Smooth muscle cell of trachea (primary cell): ENCODE measurements around the gene ZNF614. TPM values are rescaled to one million over a fixed set of nuclear protein-coding genes. Genes with fewer than 3 reads are reported as not detected.

Source experiments
- total RNA-seq: library from RNA; depleted of rRNA; stranded (reverse); fragments of >200 nt; gene quantifications from 2 replicates; pipeline ENCODE4 v1.2.1, GENCODE V29; 2014

Gene ZNF614
- total RNA-seq: 7.4 and 8.6 TPM in 2 replicates

DNA sequence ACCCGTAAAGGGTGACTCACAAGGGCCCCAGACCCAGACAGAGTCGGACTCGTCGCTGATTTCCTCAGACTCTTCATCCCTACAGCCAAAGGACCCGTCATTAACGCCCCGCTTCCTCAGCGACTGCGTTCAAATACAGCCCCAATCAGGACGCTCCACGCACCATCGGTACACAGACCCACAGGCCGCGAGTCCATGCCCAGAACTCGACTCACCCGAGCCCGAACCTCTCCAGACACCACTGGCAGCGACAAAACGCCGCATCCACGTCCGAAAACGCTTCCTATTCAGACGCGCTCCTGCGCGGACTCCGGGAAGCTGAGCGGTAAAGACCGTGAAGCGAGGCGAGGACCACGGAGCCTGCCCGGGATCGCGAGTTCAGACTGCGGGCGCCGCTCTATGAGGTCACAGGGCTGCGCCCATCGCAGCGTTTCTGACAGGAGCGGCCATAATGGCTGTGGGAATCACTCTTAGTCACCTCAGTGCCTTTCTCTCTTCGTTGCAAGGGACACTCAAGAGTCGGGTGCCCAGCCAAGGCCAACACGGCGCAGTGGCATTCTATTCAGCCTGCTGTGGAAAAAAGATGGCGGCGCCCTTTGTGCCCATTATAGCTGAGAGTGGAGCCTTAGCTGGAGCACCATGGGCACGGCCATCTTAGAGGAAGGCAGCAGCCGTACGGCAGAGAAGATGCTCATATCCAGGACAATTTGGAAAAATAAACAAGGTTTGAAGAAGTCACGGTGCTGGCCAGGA, at the start of gene ZNF614:
ZNF614 (minus strand) TSS at position 353 of the 753 bp plus-strand sequence. CDS start 2,634 bp downstream, outside the sequence.

DNA sequence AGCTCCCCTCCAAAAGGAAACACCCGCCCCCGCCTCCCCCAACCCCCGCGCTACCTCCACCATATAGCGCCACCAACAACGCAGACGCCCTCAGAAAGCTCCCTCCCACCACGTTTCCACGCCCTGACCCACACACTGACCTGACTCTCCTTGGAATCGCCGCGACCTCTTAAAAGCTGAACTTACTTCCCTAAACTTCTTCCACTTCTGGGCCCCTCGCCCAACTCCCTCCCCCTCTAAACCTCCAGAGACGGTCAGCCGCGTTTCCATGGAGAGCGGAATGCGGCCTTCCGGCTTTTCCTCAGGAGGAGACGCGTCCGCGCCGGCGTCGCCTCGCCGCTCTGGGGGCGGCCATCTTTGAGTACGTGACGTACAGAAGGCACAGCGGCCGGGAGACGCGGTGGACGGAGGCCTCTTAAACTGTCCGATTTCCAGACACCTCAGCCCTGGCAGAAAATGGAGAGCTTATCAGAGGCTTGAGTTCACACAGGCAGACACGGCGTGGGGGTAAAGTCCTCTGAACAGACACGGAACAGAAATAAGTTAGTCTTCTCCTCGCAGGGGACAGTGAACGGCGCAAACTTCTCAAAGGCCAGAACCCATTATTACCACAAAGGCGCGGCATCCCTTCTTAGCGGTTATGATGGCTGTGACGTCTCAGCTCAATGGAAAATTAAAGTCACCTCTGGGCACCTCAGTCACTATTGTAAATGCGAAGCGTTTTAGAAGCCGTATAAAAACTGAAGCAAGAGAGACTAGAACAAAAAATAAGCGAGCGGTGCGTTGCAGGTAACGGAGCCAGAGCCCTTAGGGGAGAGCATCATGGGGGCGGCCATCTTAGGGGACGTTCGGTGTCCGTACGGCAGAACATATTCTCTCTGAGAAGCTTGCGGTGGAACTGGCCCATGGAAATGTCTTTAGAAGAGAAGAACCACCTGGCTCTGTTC, 20.6 kb upstream of the ZNF614 start, which contains the start of gene ZNF432:
ZNF432 (minus strand) TSS at position 284 of the 947 bp plus-strand sequence. CDS start 1,970 bp downstream, outside the sequence.

DNA sequence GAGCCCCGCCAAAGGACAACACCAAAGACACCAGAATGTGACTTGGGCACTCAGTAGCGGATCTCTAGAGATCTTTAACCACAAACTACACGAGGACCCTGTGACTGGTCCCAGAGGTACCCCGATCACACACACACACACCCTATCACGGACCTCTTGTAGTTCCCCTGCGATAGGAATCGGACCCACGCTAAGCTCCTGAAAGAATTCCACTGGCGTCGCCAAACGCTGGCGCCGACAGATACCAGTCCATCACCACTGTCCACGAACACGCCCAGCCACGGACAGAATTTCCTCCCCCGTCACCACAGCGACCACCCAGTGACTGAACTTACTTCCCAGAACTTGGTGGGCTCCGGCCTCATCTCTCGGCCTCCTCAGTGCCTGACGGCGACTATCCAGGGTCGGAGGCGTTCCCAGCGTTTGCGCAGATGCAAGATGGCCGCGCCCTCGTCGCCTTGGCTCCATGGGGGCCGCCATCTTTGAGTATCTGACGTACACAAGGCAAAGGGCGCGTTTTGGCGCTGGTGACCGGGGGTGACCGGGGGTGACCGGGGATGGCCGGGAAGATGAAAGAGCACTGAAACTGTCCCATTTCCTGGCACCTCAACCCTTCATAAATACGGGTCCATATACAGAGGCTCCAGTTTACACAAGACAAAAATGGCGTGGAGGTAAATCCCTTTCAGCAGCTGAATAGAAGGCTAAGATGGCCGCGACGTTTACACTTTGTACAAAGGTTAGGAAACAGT, 20.2 kb downstream of the ZNF614 start, which contains the start of gene ZNF615:
ZNF615 (minus strand) TSS at position 406 of the 752 bp plus-strand sequence. CDS start 4,500 bp downstream, outside the sequence.

DNA sequence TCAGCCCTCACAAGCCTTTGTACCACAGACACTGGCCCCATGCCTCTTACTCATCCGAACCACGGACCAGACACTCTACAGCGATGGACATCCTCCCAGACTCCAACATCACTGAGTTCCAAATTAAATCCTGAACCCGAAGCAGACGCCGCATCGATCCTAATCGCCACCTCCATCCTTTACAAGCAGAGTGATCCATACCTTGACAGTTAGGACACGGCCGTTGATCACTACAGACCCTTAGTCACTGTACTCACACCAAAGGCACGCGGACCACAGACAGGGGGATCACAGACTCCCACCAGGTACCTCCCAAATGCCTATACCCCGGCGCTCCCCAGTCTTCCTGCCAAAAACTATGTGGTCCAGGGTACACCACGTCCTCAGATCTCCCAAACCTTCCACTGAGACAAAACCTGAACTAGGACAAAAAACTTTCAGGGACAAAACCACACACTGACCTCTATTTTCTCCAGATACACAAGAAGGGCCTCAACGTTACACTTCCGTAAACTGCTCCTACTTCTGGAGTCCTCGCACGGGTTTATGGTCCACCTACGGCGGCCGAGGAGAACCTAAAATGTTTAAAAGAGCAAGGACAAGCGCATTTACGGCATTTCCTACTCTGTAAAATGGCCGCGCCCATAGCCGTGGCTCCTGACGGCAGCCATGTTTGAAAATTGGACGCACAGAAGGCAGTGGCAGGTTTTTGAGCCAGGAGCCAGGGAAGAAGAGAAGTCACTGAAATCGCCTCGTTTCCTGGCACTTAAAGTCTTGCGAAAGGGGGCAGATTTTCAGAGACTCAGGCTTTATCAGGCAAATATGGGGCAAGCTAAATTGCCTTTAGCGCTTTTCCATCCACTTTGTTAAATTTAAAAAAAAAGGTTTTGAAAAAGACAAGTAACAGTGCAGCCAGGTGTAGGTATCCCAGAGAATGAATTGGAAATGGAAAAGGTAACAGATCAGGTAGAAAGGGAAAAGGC, 41.6 kb downstream of the ZNF614 start, which contains the start of gene ZNF350:
ZNF350 (minus strand) TSS at position 532 of the 983 bp plus-strand sequence. CDS start 12,480 bp downstream, outside the sequence.

Other genes with a start within 250 kb of the ZNF614 start
- not detected in 2 replicates for gene FPR3, start 233.2 kb downstream of the ZNF614 start, total RNA-seq
- gene ZNF577, start 140.4 kb downstream of the ZNF614 start, total RNA-seq: 7.9 and 8.3 TPM in 2 replicates
- gene ZNF649, start 123.4 kb downstream of the ZNF614 start, total RNA-seq: 3.8 and 4.8 TPM in 2 replicates
- gene ZNF613, start 100.9 kb downstream of the ZNF614 start, total RNA-seq: 5.5 and 8.8 TPM in 2 replicates
- gene ZNF350, start 41.5 kb downstream of the ZNF614 start, total RNA-seq: 12.2 and 17.0 TPM in 2 replicates
- 9.4 and 15.6 TPM in 2 replicates for gene ZNF615, start 20.2 kb downstream of the ZNF614 start, total RNA-seq
- 8.9 and 13.8 TPM in 2 replicates for gene ZNF432, start 20.5 kb upstream of the ZNF614 start, total RNA-seq
- gene ZNF841, start 67.4 kb upstream of the ZNF614 start, total RNA-seq: 23.5 and 26.9 TPM in 2 replicates
- 12.9 and 14.1 TPM in 2 replicates for gene ZNF616, start 111.6 kb upstream of the ZNF614 start, total RNA-seq
- 8.7 and 10.8 TPM in 2 replicates for gene ZNF836, start 143.2 kb upstream of the ZNF614 start, total RNA-seq
- gene PPP2R1A, start 161.7 kb upstream of the ZNF614 start, total RNA-seq: 256 and 283 TPM in 2 replicates
- 13.2 and 15.3 TPM in 2 replicates for gene ZNF766, start 241.2 kb upstream of the ZNF614 start, total RNA-seq